Pancreas (tissue), 10 donors: Measurements from ENCODE around the gene SLC24A3. TPM values are rescaled to one million over a fixed set of nuclear protein-coding genes. Genes with fewer than 3 reads are reported as not detected.

Source experiments
- ATAC-seq, 4 donors: fragments of 200-7000 bp; cut with Tn5 transposase; one replicate each; pipeline versions ENCODE4 v1.8.0 to v1.9.1; 2020; ENCODE audit warnings: mild to moderate bottlenecking in 4 of 4, moderate library complexity in 4 of 4
- DNase-seq, 6 donors: peaks; one replicate each; pipeline ENCODE4 v3.0.0-alpha.2; 2020
- FAIRE-seq: peaks from 2 replicates; lab custom pipeline; 2012; peaks lifted over from hg19 to GRCh38; lab: Jason Lieb, UNC
- H3K27ac ChIP-seq, 4 donors: fragments of 200-600 bp; sonication (generic); 1 replicate in 3 of 4; 2 replicates in 1 of 4; pipeline versions ENCODE4 v1.5.0 to v1.8.0; 2020
- H3K27me3 ChIP-seq, 4 donors: fragments of 200-600 bp; one replicate each; pipeline ENCODE4 v1.8.0; 2021
- H3K36me3 ChIP-seq, 3 donors: fragments of 200-600 bp; sonication (generic) in 1 of 3; one replicate each; pipeline versions ENCODE4 v1.5.0 to v1.8.0; 2020 to 2021
- H3K4me1 ChIP-seq, 3 donors: fragments of 200-600 bp; one replicate each; pipeline ENCODE4 v1.8.0; 2021
- H3K4me3 ChIP-seq, 4 donors: fragments of 200-600 bp; sonication (generic) in 2 of 4; one replicate each; pipeline versions ENCODE4 v1.5.0 to v1.8.0; 2020 to 2021
- H3K9me3 ChIP-seq, 4 donors: fragments of 200-600 bp; one replicate each; pipeline ENCODE4 v1.8.0; 2021
- WGBS, 2 donors: extraction: QIAGEN DNeasy Blood & Tissue Kit; methylation state at CpG; one replicate each; pipeline ENCODE4 v1.1.7; 2013; 5-methylcytosine and 5-hydroxymethylcytosine counted together
- intact Hi-C, 3 donors: fragments of 100-400 bp; cut with DNase I; formaldehyde crosslinking; loops; one replicate each; pipeline versions ENCODE4 v1.11.1 to v1.14.2; 2022
- polyA plus RNA-seq, 2 donors: library from polyadenylated mRNA; stranded (reverse); fragments of 200-250 nt; gene quantifications; one replicate each; pipeline ENCODE4 v1.2.3, GENCODE V29; 2013
- total RNA-seq, 6 donors: library from RNA; stranded (reverse); fragmentation: NEBNext Ultra II Directional in 4 of 6; extraction: Animal tissue kit (Norgen Biotek cat#: 25700) in 4 of 6; gene quantifications; one replicate each; pipeline versions ENCODE4 v1.2.1 to v1.2.4, GENCODE V29; 2021 to 2023
- TF ChIP-seq, protein P1 (sequence below), 4 donors: fragments of 200-600 bp; sonication (generic) in 3 of 4; IDR thresholded peaks; one replicate each; pipeline versions ENCODE4 v1.5.0 to v1.8.0; 2021; ENCODE audit warnings: antibody characterized with exemption in 4 of 4
- donor health status: healthy with polysubstance abuse.
- donor health status: DM: no; HTN: no; CAD: no; lungs with moderate emphysema.
- donor health status: DM: no; HTN: no; CAD: no.
- donor health status: control.
- donor health status: control.
- donor health status: Bipolar disorder and iron deficiency.
- donor health status: DM: yes; HTN: yes; CAD: no.
- donor health status: DM: no; HTN: no; CAD: no.
- donor health status: DM: no; HTN: no; CAD: no.
- donor health status: DM: yes; HTN: yes; CAD: no.

Gene SLC24A3
- total and polyA plus RNA-seq, 8 donors, result 0.28 to 0.87 (median 0.49) TPM

DNA sequence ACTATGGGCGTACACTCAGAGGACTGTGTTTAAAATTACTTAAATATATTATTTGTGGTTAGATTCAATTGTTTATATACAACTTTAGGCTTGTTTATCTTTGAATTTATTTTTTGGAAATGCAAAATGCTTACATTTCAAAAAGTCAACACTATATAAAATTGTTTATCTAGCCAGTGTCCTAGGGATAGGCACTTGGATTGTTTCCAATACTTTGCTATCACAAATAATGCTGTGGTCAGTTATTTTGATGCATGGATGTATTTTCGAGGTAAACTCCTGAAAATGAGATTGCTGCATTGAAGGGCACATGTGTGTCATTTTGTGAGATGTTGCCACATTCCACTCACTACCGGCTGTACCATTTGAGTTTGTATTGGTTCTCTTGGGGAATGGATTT, 213.9 kb downstream of the SLC24A3 start:
- no peaks in the 10 kb centered on the region for H3K36me3 ChIP-seq
- FAIRE-seq, result no peak
- no peak for DNase-seq
- intact Hi-C loops, result no loop called here
- H3K27ac ChIP-seq, result no peak overlapping the region
- no peak overlapping the region for H3K4me3 ChIP-seq
- no peak for ATAC-seq
- no peaks in the 10 kb centered on the region for H3K4me1 ChIP-seq
- H3K27me3 ChIP-seq, result peaks cover 0 to 3% (median 0%) of the 10 kb centered on the region in 4 donors
- WGBS, 2 donors, result 63 to 64% methylated on average over 3 of the region's 3 CpGs
- TF ChIP-seq, protein P1, sequence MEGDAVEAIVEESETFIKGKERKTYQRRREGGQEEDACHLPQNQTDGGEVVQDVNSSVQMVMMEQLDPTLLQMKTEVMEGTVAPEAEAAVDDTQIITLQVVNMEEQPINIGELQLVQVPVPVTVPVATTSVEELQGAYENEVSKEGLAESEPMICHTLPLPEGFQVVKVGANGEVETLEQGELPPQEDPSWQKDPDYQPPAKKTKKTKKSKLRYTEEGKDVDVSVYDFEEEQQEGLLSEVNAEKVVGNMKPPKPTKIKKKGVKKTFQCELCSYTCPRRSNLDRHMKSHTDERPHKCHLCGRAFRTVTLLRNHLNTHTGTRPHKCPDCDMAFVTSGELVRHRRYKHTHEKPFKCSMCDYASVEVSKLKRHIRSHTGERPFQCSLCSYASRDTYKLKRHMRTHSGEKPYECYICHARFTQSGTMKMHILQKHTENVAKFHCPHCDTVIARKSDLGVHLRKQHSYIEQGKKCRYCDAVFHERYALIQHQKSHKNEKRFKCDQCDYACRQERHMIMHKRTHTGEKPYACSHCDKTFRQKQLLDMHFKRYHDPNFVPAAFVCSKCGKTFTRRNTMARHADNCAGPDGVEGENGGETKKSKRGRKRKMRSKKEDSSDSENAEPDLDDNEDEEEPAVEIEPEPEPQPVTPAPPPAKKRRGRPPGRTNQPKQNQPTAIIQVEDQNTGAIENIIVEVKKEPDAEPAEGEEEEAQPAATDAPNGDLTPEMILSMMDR (IDR thresholded peaks at IDR 0.05), result no peak
- H3K9me3 ChIP-seq, result no peaks in the 10 kb centered on the region

DNA sequence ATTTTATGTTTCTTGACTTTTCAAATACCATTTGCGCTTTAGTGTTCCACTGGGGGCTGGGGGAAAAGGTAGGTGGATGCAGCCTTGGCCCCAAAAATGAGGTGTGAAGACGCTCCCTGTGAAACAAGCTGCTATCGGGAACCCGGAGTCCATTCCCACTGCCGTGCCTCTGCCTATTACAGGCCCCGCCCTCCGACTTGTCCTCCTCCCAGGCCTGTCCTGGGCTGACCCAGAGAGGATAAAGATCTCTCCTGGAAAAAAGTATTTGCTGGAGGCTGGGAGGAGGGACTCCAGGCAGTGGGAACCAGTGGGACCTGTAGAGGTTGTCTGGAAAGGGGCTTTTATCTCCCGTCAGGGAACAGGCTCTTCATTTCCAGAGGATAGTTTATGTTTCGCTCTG, 215.0 kb downstream of the SLC24A3 start:
- TF ChIP-seq, protein P1 (IDR thresholded peaks at IDR 0.05), result no peak
- Histone ChIP-seq H3K27ac (no peak overlapping the region), H3K4me3 (no peak overlapping the region), H3K4me1 (no peaks in the 10 kb centered on the region), H3K9me3 (no peaks in the 10 kb centered on the region), H3K27me3 (peaks cover 0 to 3% (median 0%) of the 10 kb centered on the region in 4 donors), H3K36me3 (no peaks in the 10 kb centered on the region)
- DNase-seq (no peak), ATAC-seq (peak in 1 of 4 donors; percentile 30), FAIRE-seq (no peak)
- WGBS, 2 donors, result 41 to 50% methylated on average over 9 of the region's 9 CpGs
- intact Hi-C loops, result no loop called here

DNA sequence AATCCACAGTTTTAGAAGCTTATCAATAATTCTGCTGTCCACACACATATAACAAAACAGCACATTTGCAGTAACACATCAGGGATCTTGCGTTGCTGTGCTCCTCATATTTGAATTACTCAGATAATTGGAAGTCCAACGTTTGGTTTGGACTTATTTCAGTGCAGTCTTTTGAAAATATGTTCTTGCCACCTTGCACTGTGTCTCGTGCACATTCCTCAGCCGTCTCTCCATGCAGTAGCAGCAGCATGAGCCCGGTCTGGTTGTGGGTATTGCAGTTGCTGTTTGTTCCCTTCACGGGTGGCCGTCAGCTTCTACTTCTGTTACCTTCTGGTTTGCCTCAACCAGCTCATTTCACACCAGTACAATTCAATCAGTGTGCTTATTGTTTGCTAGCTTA, 215.5 kb downstream of the SLC24A3 start:
- H3K4me1 ChIP-seq, result no peaks in the 10 kb centered on the region
- DNase-seq (no peak), FAIRE-seq (no peak), ATAC-seq (no peak)
- TF ChIP-seq, protein P1 (IDR thresholded peaks at IDR 0.05), result no peak
- intact Hi-C loops, result no loop called here
- no peak overlapping the region for H3K27ac ChIP-seq
- no peaks in the 10 kb centered on the region for H3K9me3 ChIP-seq
- 25 to 29% methylated on average over 7 of the region's 7 CpGs for WGBS, 2 donors
- H3K36me3 ChIP-seq, result no peaks in the 10 kb centered on the region
- H3K27me3 ChIP-seq, result peaks cover 0 to 3% (median 0%) of the 10 kb centered on the region in 4 donors
- no peak overlapping the region for H3K4me3 ChIP-seq

DNA sequence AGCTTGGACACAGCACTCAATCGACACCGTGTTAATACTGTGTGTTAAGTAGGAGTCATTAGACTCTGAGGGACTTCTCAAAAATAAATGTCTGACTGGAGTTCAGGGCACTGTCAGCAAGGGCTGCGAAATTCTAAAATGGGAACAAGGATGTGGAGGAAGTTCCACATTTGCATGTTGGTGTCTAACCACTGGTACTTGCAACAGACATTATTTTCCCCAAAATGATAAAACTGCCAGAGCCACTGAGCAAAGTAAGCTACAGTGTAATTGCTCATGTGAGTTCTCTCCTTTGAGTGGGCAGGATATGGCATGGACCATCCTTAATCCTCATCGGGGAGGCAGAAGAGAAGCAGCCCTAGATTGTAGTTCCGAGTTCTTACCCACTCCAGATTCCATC, 215.9 kb downstream of the SLC24A3 start:
- no peak for ATAC-seq
- no peak overlapping the region for H3K27ac ChIP-seq
- peaks cover 0 to 3% (median 0%) of the 10 kb centered on the region in 4 donors for H3K27me3 ChIP-seq
- H3K4me1 ChIP-seq, result no peaks in the 10 kb centered on the region
- TF ChIP-seq, protein P1 (IDR thresholded peaks at IDR 0.05), result no peak
- no peaks in the 10 kb centered on the region for H3K9me3 ChIP-seq
- no peaks in the 10 kb centered on the region for H3K36me3 ChIP-seq
- WGBS, 2 donors, result 54 to 58% methylated on average over 5 of the region's 5 CpGs
- intact Hi-C loops, result no loop called here
- DNase-seq, result no peak
- no peak overlapping the region for H3K4me3 ChIP-seq
- no peak for FAIRE-seq

DNA sequence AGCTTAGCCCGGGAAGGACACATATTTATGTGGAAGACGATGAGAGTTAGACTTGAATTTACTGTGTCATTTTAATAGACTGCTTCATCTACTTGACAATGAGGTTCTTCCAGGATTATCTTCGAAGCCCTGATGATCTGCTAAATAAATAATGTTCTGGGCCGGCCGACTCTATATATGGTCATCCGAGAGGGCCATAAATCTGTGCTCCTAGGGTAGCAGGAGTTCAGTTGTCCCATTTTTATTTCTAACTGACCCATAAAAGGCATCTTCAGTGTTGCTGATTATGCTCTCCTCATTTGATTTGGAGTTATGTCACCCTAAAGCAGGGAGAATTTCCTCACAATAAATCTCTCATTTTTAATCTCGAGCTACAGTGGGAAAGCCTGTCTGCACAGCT, 217.1 kb downstream of the SLC24A3 start:
- H3K27me3 ChIP-seq, result peaks cover 0 to 3% (median 0%) of the 10 kb centered on the region in 4 donors
- TF ChIP-seq, protein P1 (IDR thresholded peaks at IDR 0.05), result no peak
- H3K36me3 ChIP-seq, result no peaks in the 10 kb centered on the region
- FAIRE-seq (no peak), DNase-seq (no peak), ATAC-seq (no peak)
- H3K9me3 ChIP-seq, result no peaks in the 10 kb centered on the region
- no peak overlapping the region for H3K4me3 ChIP-seq
- intact Hi-C loops, result no loop called here
- 51 to 62% methylated on average over 7 of the region's 7 CpGs for WGBS, 2 donors
- no peaks in the 10 kb centered on the region for H3K4me1 ChIP-seq
- H3K27ac ChIP-seq, result no peak overlapping the region
